ENCODE data around the gene PRRC2A. TPM values are rescaled to one million over a fixed set of nuclear protein-coding genes. Genes with fewer than 3 reads are reported as not detected.

The PRRC2A gene
- total RNA-seq, 4 donors from 2014 or later: 100 to 163 (median 113) TPM

DNA sequence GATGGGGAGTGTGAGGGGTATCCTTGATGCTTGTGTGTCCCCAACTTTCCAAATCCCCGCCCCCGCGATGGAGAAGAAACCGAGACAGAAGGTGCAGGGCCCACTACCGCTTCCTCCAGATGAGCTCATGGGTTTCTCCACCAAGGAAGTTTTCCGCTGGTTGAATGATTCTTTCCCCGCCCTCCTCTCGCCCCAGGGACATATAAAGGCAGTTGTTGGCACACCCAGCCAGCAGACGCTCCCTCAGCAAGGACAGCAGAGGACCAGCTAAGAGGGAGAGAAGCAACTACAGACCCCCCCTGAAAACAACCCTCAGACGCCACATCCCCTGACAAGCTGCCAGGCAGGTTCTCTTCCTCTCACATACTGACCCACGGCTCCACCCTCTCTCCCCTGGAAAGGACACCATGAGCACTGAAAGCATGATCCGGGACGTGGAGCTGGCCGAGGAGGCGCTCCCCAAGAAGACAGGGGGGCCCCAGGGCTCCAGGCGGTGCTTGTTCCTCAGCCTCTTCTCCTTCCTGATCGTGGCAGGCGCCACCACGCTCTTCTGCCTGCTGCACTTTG, 45.1 kb upstream of the PRRC2A start, which contains the start of gene TNF:
Gene TNF, plus strand, starts transcription at position 231 of the 567 bp plus-strand sequence. Its CDS starts 177 bp downstream, at position 408.
- H3K4me3 ChIP-seq: peak within 1 kb of the TSS; percentile 39
- 17% methylated on average over 19 of the region's 19 CpGs for WGBS

DNA sequence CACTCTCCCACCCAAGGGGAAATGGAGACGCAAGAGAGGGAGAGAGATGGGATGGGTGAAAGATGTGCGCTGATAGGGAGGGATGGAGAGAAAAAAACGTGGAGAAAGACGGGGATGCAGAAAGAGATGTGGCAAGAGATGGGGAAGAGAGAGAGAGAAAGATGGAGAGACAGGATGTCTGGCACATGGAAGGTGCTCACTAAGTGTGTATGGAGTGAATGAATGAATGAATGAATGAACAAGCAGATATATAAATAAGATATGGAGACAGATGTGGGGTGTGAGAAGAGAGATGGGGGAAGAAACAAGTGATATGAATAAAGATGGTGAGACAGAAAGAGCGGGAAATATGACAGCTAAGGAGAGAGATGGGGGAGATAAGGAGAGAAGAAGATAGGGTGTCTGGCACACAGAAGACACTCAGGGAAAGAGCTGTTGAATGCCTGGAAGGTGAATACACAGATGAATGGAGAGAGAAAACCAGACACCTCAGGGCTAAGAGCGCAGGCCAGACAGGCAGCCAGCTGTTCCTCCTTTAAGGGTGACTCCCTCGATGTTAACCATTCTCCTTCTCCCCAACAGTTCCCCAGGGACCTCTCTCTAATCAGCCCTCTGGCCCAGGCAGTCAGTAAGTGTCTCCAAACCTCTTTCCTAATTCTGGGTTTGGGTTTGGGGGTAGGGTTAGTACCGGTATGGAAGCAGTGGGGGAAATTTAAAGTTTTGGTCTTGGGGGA, 44.4 kb upstream of the PRRC2A start:
- Histone ChIP-seq H3K27ac (no peak overlapping the region), H3K4me1 (peaks cover 8% of the 10 kb centered on the region), H3K27me3 (peaks cover 3% of the 10 kb centered on the region), H3K9me3 (no peaks in the 10 kb centered on the region), H3K4me3 (peak overlapping the region; percentile 39), H3K36me3 (no peaks in the 10 kb centered on the region)
- no peak for DNase-seq (ENCODE audit: low spot score in 2 of 2)
- no peak for TF ChIP-seq POLR2AphosphoS5 (IDR thresholded peaks at IDR 0.05)
- no peak for TF ChIP-seq POLR2A (IDR thresholded peaks at IDR 0.05)
- TF ChIP-seq, protein P1, sequence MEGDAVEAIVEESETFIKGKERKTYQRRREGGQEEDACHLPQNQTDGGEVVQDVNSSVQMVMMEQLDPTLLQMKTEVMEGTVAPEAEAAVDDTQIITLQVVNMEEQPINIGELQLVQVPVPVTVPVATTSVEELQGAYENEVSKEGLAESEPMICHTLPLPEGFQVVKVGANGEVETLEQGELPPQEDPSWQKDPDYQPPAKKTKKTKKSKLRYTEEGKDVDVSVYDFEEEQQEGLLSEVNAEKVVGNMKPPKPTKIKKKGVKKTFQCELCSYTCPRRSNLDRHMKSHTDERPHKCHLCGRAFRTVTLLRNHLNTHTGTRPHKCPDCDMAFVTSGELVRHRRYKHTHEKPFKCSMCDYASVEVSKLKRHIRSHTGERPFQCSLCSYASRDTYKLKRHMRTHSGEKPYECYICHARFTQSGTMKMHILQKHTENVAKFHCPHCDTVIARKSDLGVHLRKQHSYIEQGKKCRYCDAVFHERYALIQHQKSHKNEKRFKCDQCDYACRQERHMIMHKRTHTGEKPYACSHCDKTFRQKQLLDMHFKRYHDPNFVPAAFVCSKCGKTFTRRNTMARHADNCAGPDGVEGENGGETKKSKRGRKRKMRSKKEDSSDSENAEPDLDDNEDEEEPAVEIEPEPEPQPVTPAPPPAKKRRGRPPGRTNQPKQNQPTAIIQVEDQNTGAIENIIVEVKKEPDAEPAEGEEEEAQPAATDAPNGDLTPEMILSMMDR (IDR thresholded peaks at IDR 0.05): no peak
- 46% methylated on average over 8 of the region's 8 CpGs for WGBS

More for the DNA sequence above, 45.1 kb upstream of the PRRC2A start, which contains the start of gene TNF:
- DNase-seq (ENCODE audit: low spot score in 2 of 2): no peak
- Histone ChIP-seq H3K9me3 (no peaks in the 10 kb centered on the region), H3K27me3 (peaks cover 3% of the 10 kb centered on the region), H3K4me1 (peaks cover 7% of the 10 kb centered on the region), H3K27ac (no peak within 1 kb of the TSS), H3K36me3 (no peaks in the 10 kb centered on the region)
- TF ChIP-seq POLR2A (IDR thresholded peaks at IDR 0.05): peak in 1 of 2 donors; percentile 37
- TF ChIP-seq, protein P1 (IDR thresholded peaks at IDR 0.05): no peak

DNA sequence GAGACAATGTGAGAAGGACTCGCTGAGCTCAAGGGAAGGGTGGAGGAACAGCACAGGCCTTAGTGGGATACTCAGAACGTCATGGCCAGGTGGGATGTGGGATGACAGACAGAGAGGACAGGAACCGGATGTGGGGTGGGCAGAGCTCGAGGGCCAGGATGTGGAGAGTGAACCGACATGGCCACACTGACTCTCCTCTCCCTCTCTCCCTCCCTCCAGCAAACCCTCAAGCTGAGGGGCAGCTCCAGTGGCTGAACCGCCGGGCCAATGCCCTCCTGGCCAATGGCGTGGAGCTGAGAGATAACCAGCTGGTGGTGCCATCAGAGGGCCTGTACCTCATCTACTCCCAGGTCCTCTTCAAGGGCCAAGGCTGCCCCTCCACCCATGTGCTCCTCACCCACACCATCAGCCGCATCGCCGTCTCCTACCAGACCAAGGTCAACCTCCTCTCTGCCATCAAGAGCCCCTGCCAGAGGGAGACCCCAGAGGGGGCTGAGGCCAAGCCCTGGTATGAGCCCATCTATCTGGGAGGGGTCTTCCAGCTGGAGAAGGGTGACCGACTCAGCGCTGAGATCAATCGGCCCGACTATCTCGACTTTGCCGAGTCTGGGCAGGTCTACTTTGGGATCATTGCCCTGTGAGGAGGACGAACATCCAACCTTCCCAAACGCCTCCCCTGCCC, 43.5 kb upstream of the PRRC2A start:
- Histone ChIP-seq H3K4me3 (no peak overlapping the region), H3K9me3 (no peaks in the 10 kb centered on the region), H3K27me3 (peaks cover 3% of the 10 kb centered on the region), H3K4me1 (peaks cover 17% of the 10 kb centered on the region), H3K36me3 (no peaks in the 10 kb centered on the region), H3K27ac (no peak overlapping the region)
- WGBS: 76% methylated on average over 19 of the region's 19 CpGs
- DNase-seq (ENCODE audit: low spot score in 2 of 2): no peak
- TF ChIP-seq EP300 (IDR thresholded peaks at IDR 0.05) (no peak), POLR2AphosphoS5 (IDR thresholded peaks at IDR 0.05) (no peak), POLR2A (IDR thresholded peaks at IDR 0.05) (no peak)
- TF ChIP-seq, protein P1 (IDR thresholded peaks at IDR 0.05): no peak

DNA sequence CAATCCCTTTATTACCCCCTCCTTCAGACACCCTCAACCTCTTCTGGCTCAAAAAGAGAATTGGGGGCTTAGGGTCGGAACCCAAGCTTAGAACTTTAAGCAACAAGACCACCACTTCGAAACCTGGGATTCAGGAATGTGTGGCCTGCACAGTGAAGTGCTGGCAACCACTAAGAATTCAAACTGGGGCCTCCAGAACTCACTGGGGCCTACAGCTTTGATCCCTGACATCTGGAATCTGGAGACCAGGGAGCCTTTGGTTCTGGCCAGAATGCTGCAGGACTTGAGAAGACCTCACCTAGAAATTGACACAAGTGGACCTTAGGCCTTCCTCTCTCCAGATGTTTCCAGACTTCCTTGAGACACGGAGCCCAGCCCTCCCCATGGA, 42.9 kb upstream of the PRRC2A start:
- peaks cover 17% of the 10 kb centered on the region for H3K4me1 ChIP-seq
- no peak overlapping the region for H3K27ac ChIP-seq
- no peak for TF ChIP-seq EP300 (IDR thresholded peaks at IDR 0.05)
- TF ChIP-seq, protein P1 (IDR thresholded peaks at IDR 0.05): no peak
- TF ChIP-seq POLR2AphosphoS5 (IDR thresholded peaks at IDR 0.05): no peak
- no peak overlapping the region for H3K4me3 ChIP-seq
- H3K27me3 ChIP-seq: no peaks in the 10 kb centered on the region
- 78% methylated on average over 3 of the region's 3 CpGs for WGBS
- H3K36me3 ChIP-seq: no peaks in the 10 kb centered on the region
- H3K9me3 ChIP-seq: no peaks in the 10 kb centered on the region
- no peak for DNase-seq (ENCODE audit: low spot score in 2 of 2)

All from suprapubic skin (tissue), 4 donors.